ENCODE data around the gene SLC23A1.

SLC23A1 gene

GRCh38 chr5:139406963-139407362 is 23.9 kb upstream of the SLC23A1 start:
- DNase-seq: no peak

GRCh38 chr5:139404484-139404840 is 21.4 kb upstream of the SLC23A1 start:
- DNase-seq: no peak

GRCh38 chr5:139403787-139404483 is 20.8 kb upstream of the SLC23A1 start, which contains the start of gene SPATA24:
Gene SPATA24, minus strand, starts transcription at chr5:139404089. Its CDS starts 29 bp downstream, at chr5:139404060.
- DNase-seq: peak; percentile 99

- no peak for DNase-seq
Measured at GRCh38 chr5:139403418-139403786, 20.3 kb upstream of the SLC23A1 start.

- no peak for DNase-seq
Measured at GRCh38 chr5:139402561-139403158, 19.6 kb upstream of the SLC23A1 start.

- DNase-seq: no peak
Measured at GRCh38 chr5:139401546-139401945, 18.4 kb upstream of the SLC23A1 start.

- DNase-seq: no peak
Measured at GRCh38 chr5:139399501-139400121, 16.5 kb upstream of the SLC23A1 start.

- DNase-seq: no peak
Measured at GRCh38 chr5:139397921-139398320, 14.8 kb upstream of the SLC23A1 start.

- DNase-seq: no peak
Measured at GRCh38 chr5:139396691-139397090, 13.6 kb upstream of the SLC23A1 start.

- peak; percentile 50 for DNase-seq
Measured at GRCh38 chr5:139395844-139396640, 12.9 kb upstream of the SLC23A1 start.

GRCh38 chr5:139394654-139395566 is 11.8 kb upstream of the SLC23A1 start, which contains the start of gene PROB1:
Gene PROB1, minus strand, starts transcription at chr5:139395104. Its CDS starts 23 bp downstream, at chr5:139395081.
- peak; percentile 67 for DNase-seq

- peak; percentile 73 for DNase-seq
Measured at GRCh38 chr5:139394123-139394653, 11.1 kb upstream of the SLC23A1 start.

- peak; percentile 26 for DNase-seq
Measured at GRCh38 chr5:139393497-139394122, 10.5 kb upstream of the SLC23A1 start.

- peak; percentile 78 for DNase-seq
Measured at GRCh38 chr5:139392678-139393496, 9.8 kb upstream of the SLC23A1 start.

- DNase-seq: no peak
Measured at GRCh38 chr5:139392324-139392677, 9.2 kb upstream of the SLC23A1 start.

GRCh38 chr5:139391570-139392323 is 8.7 kb upstream of the SLC23A1 start:
- no peak for DNase-seq

- no peak for DNase-seq
Measured at GRCh38 chr5:139390639-139391569, 7.8 kb upstream of the SLC23A1 start.

Data from femur (tissue), 1 donor.